Chondrocyte (in vitro differentiated cells): ENCODE measurements around the gene ARNT2. TPM values are rescaled to one million over a fixed set of nuclear protein-coding genes. Genes with fewer than 3 reads are reported as not detected.

Experiments
- DNase-seq: peaks from one replicate; pipeline ENCODE4 v3.0.0; 2021; ENCODE audit warnings: mixed read lengths, low spot score
- H3K27ac Mint-ChIP-seq: one replicate; pipeline ENCODE4 v1.8.0; 2021; ENCODE audit warnings: mild to moderate bottlenecking, moderate library complexity, mixed read lengths; ENCODE audit not compliant: unreplicated experiment
- H3K27me3 Mint-ChIP-seq: 2 replicates; pipeline ENCODE4 v1.8.0; 2021; ENCODE audit warnings: low read depth, mixed read lengths
- H3K36me3 Mint-ChIP-seq: 2 replicates; pipeline ENCODE4 v1.8.0; 2021; ENCODE audit warnings: low read depth, mixed read lengths
- H3K4me1 Mint-ChIP-seq: 2 replicates; pipeline ENCODE4 v1.8.0; 2021; ENCODE audit warnings: low read depth, mild to moderate bottlenecking, mixed read lengths
- H3K4me3 Mint-ChIP-seq: one replicate; pipeline ENCODE4 v1.8.0; 2021; ENCODE audit warnings: mild to moderate bottlenecking, moderate library complexity, mixed read lengths; ENCODE audit not compliant: unreplicated experiment
- H3K9me3 Mint-ChIP-seq: 2 replicates; pipeline ENCODE4 v1.8.0; 2021; ENCODE audit warnings: low read depth, mixed read lengths
- long read RNA-seq: library from polyadenylated mRNA; stranded (forward); transcript quantifications from one replicate; pipeline ENCODE4 v2.0.0, GENCODE V29; 2021
- total RNA-seq: library from RNA; stranded (reverse); gene quantifications from 3 replicates; pipeline ENCODE4 v1.2.1, GENCODE V29; 2021
- TF ChIP-seq, protein P1 (sequence below): fragments of 200-600 bp; sonication (generic); IDR thresholded peaks from 2 replicates; pipeline ENCODE4 v1.5.0; 2021; ENCODE audit warnings: antibody characterized with exemption, mild to moderate bottlenecking, moderate library complexity

Gene ARNT2
- total RNA-seq: 20.2 to 30.7 TPM (median 22.3 TPM) in 3 replicates
- long read RNA-seq, full-length matches to known transcripts: 5 of 24 reads
- long read RNA-seq, partial matches to known transcripts: 6 of 24 reads
- long read RNA-seq, other reads (novel, unspliced or antisense): 13 of 24 reads

GRCh38 chr15:80404057-80404760 lies at the start of gene ARNT2:
TSS of gene ARNT2 (plus strand) at chr15:80404382. CDS start at chr15:80404516, 134 bp downstream.
- TF ChIP-seq, protein P1, sequence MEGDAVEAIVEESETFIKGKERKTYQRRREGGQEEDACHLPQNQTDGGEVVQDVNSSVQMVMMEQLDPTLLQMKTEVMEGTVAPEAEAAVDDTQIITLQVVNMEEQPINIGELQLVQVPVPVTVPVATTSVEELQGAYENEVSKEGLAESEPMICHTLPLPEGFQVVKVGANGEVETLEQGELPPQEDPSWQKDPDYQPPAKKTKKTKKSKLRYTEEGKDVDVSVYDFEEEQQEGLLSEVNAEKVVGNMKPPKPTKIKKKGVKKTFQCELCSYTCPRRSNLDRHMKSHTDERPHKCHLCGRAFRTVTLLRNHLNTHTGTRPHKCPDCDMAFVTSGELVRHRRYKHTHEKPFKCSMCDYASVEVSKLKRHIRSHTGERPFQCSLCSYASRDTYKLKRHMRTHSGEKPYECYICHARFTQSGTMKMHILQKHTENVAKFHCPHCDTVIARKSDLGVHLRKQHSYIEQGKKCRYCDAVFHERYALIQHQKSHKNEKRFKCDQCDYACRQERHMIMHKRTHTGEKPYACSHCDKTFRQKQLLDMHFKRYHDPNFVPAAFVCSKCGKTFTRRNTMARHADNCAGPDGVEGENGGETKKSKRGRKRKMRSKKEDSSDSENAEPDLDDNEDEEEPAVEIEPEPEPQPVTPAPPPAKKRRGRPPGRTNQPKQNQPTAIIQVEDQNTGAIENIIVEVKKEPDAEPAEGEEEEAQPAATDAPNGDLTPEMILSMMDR: no peak
- no peaks in the 10 kb centered on the region for H3K27me3 Mint-ChIP-seq
- H3K36me3 Mint-ChIP-seq: no peaks in the 10 kb centered on the region
- no peaks in the 10 kb centered on the region for H3K9me3 Mint-ChIP-seq
- peaks cover 29% of the 10 kb centered on the region for H3K4me1 Mint-ChIP-seq
- DNase-seq: no peak
- peak within 1 kb of the TSS; percentile 78 for H3K4me3 Mint-ChIP-seq
- H3K27ac Mint-ChIP-seq: peak within 1 kb of the TSS; percentile 39

DNA sequence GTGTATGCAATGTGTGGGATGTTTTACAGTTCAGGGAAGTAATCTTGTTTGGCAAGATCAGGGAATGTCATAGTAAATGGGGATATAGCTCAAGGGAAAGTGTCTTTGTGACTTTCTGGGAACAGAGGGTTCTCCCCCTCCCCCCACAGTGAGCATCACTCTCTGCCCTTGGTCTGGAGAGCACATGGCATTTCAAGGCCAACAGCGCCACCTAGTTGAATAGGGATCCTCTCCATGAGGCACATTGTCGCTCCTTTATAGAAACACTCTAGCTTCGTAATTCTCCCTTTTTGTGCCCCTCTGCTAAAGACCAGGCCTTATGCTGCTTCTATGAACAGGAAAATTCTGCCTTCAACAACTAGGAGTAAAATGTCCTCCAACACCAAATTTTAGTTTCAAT lies 37.1 kb upstream of the ARNT2 start:
- Mint-ChIP-seq H3K4me3 (no peak overlapping the region), H3K9me3 (peaks cover 39% of the 10 kb centered on the region), H3K36me3 (peaks cover 6% of the 10 kb centered on the region), H3K27ac (no peak overlapping the region), H3K27me3 (peaks cover 13% of the 10 kb centered on the region), H3K4me1 (no peaks in the 10 kb centered on the region)
- DNase-seq: no peak
- TF ChIP-seq, protein P1: peak; percentile 14

DNA sequence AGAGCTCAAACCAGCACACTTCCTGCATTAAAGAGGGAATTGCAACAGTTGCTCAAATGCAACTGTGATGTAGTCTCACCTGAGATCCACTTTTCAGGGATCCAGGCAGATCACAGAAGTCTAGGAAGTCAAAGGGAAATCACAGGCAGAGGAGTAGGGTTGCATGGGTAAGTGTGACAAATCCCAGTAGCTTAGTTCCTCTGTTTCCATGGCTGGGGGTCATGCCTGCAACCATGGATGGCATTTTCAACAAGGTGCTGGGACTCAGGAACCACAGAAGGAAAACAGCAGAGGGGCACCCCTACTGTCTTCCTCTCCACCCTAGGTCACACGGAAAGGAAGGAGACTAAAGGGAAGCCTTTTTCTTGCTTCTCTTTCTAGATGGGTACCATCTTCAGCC lies 36.5 kb upstream of the ARNT2 start:
- TF ChIP-seq, protein P1: no peak
- Mint-ChIP-seq H3K4me3 (no peak overlapping the region), H3K36me3 (peaks cover 6% of the 10 kb centered on the region), H3K4me1 (no peaks in the 10 kb centered on the region), H3K9me3 (peaks cover 39% of the 10 kb centered on the region), H3K27me3 (peaks cover 10% of the 10 kb centered on the region), H3K27ac (no peak overlapping the region)
- no peak for DNase-seq

DNA sequence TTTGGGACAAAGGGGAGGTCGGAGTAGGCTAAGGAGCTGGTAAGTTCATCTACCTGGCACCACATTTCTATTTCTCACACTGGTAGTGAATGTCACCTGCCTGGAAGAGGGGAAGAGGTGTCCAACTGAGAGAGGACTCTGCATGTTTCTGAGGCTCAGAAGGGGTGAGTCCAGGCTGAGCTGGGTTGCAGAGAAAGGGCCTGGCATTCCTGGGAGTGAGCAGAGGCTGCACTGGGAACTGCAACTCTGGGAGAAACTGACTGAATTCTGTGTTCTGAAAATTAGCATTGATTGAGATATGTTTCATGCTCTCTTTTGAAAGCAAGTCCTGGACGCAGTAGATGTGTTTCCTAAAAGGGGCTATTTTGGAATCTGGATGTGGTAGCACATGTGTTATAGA lies 32.3 kb upstream of the ARNT2 start:
- no peak overlapping the region for H3K27ac Mint-ChIP-seq
- peaks cover 4% of the 10 kb centered on the region for H3K27me3 Mint-ChIP-seq
- no peak overlapping the region for H3K4me3 Mint-ChIP-seq
- no peaks in the 10 kb centered on the region for H3K4me1 Mint-ChIP-seq
- H3K9me3 Mint-ChIP-seq: peaks cover 24% of the 10 kb centered on the region
- TF ChIP-seq, protein P1: no peak
- H3K36me3 Mint-ChIP-seq: peaks cover 6% of the 10 kb centered on the region
- DNase-seq: no peak

DNA sequence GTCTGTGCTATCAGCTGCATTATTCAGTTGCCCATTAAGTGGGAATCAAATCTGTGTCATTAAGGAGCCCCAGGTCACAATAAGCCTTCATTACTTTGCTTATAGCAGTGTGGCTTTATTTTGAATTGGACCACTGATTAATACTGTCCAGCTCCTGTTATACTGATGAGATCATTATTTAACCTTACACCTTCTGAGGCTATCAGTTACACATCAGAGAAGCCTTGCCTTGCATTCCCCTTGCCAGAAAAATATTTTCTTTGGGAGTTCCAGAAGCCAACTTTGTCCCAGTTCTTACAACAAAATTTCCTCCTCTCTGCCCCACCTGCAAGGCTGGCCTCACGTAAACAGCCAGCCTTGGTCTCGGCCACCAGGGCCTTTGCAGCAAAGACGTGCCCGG lies 29.7 kb upstream of the ARNT2 start:
- Mint-ChIP-seq H3K4me3 (no peak overlapping the region), H3K27me3 (peaks cover 15% of the 10 kb centered on the region), H3K4me1 (no peaks in the 10 kb centered on the region), H3K36me3 (no peaks in the 10 kb centered on the region), H3K9me3 (peaks cover 1% of the 10 kb centered on the region), H3K27ac (no peak overlapping the region)
- DNase-seq: no peak
- TF ChIP-seq, protein P1: no peak
